ENCODE data around the gene OAF. TPM values are rescaled to one million over a fixed set of nuclear protein-coding genes. Genes with fewer than 3 reads are reported as not detected.

Gene OAF
- total RNA-seq, 1 experiment from 2014 or later = 25.0 TPM

GRCh38 chr11:120217526-120217925 lies 6.7 kb downstream of the OAF start:
- no TSS peak for BruUV-seq (replicated peaks)
- H3K9me3 ChIP-seq (ENCODE audit: low read depth, low read length, poor library complexity, severe bottlenecking) = no peaks in the 10 kb centered on the region
- no peak for DNase-seq (ENCODE audit: low spot score)
- H3K27ac ChIP-seq (ENCODE audit: low read depth, low read length, poor library complexity, severe bottlenecking) = no peak overlapping the region
- no peaks in the 10 kb centered on the region for H3K27me3 ChIP-seq (replicated peaks; ENCODE audit: insufficient read depth, low read depth, low read length, poor library complexity)
- no peak overlapping the region for H3K4me3 ChIP-seq (ENCODE audit: low read depth, low read length, poor library complexity, severe bottlenecking)
- peaks cover 4% of the 10 kb centered on the region for H3K4me1 ChIP-seq (ENCODE audit: insufficient read depth, low read length, poor library complexity, severe bottlenecking)
- intact Hi-C loops (cut with micrococcal nuclease; ENCODE audit: unreplicated experiment) = no loop called here
- CTCF ChIA-PET = no interaction called here
- POLR2A ChIA-PET (ENCODE audit: low non-redundant PET) = no interaction called here
- no peaks in the 10 kb centered on the region for H3K36me3 ChIP-seq (ENCODE audit: insufficient read depth, low read length, poor library complexity, severe bottlenecking)
- TF ChIP-seq CTCF (conservative IDR thresholded peaks at IDR 0.05; ENCODE audit: low read depth, low read length) = no peak
- no peak for TF ChIP-seq EZH2 (IDR thresholded peaks at IDR 0.05; ENCODE audit: borderline replicate concordance, low read depth, low read length, poor library complexity, severe bottlenecking)

GRCh38 chr11:120217941-120218694 lies 7.3 kb downstream of the OAF start:
- no peak for DNase-seq (ENCODE audit: low spot score)
- Histone ChIP-seq H3K9me3 (ENCODE audit: low read depth, low read length, poor library complexity, severe bottlenecking) (no peaks in the 10 kb centered on the region), H3K27ac (ENCODE audit: low read depth, low read length, poor library complexity, severe bottlenecking) (no peak overlapping the region), H3K4me1 (ENCODE audit: insufficient read depth, low read length, poor library complexity, severe bottlenecking) (no peaks in the 10 kb centered on the region), H3K4me3 (ENCODE audit: low read depth, low read length, poor library complexity, severe bottlenecking) (no peak overlapping the region), H3K36me3 (ENCODE audit: insufficient read depth, low read length, poor library complexity, severe bottlenecking) (no peaks in the 10 kb centered on the region), H3K27me3 (replicated peaks; ENCODE audit: insufficient read depth, low read depth, low read length, poor library complexity) (no peaks in the 10 kb centered on the region)
- ChIA-PET CTCF (no interaction called here), POLR2A (ENCODE audit: low non-redundant PET) (no interaction called here)
- no TSS peak for BruUV-seq (replicated peaks)
- no peak for TF ChIP-seq EZH2 (IDR thresholded peaks at IDR 0.05; ENCODE audit: borderline replicate concordance, low read depth, low read length, poor library complexity, severe bottlenecking)
- TF ChIP-seq CTCF (conservative IDR thresholded peaks at IDR 0.05; ENCODE audit: low read depth, low read length) = no peak
- intact Hi-C loops (cut with micrococcal nuclease; ENCODE audit: unreplicated experiment) = no loop called here

GRCh38 chr11:120218695-120219033 lies 7.8 kb downstream of the OAF start:
- ChIA-PET CTCF (no interaction called here), POLR2A (ENCODE audit: low non-redundant PET) (no interaction called here)
- Histone ChIP-seq H3K4me3 (ENCODE audit: low read depth, low read length, poor library complexity, severe bottlenecking) (no peak overlapping the region), H3K9me3 (ENCODE audit: low read depth, low read length, poor library complexity, severe bottlenecking) (no peaks in the 10 kb centered on the region), H3K4me1 (ENCODE audit: insufficient read depth, low read length, poor library complexity, severe bottlenecking) (no peaks in the 10 kb centered on the region), H3K36me3 (ENCODE audit: insufficient read depth, low read length, poor library complexity, severe bottlenecking) (no peaks in the 10 kb centered on the region), H3K27ac (ENCODE audit: low read depth, low read length, poor library complexity, severe bottlenecking) (no peak overlapping the region), H3K27me3 (replicated peaks; ENCODE audit: insufficient read depth, low read depth, low read length, poor library complexity) (no peaks in the 10 kb centered on the region)
- no TSS peak for BruUV-seq (replicated peaks)
- no peak for DNase-seq (ENCODE audit: low spot score)
- TF ChIP-seq EZH2 (IDR thresholded peaks at IDR 0.05; ENCODE audit: borderline replicate concordance, low read depth, low read length, poor library complexity, severe bottlenecking) (no peak), CTCF (conservative IDR thresholded peaks at IDR 0.05; ENCODE audit: low read depth, low read length) (no peak)
- intact Hi-C loops (cut with micrococcal nuclease; ENCODE audit: unreplicated experiment) = no loop called here

Data from A673 (cell line).